Daoy (cell line): ENCODE measurements around the gene GABRB1. TPM values are rescaled to one million over a fixed set of nuclear protein-coding genes. Genes with fewer than 3 reads are reported as not detected.

Source experiments
- DNase-seq: peaks from one replicate; pipeline ENCODE4 v3.0.0-alpha.2; 2015; ENCODE audit warnings: low read depth
- total RNA-seq: library from RNA; depleted of rRNA; stranded (reverse); fragments of >200 nt; shearing (Covaris generic); gene quantifications from 2 replicates; pipeline ENCODE4 v1.2.3, GENCODE V29; 2014

Gene GABRB1
- total RNA-seq, 1 experiment from 2014 or later = 3.3 TPM

DNA sequence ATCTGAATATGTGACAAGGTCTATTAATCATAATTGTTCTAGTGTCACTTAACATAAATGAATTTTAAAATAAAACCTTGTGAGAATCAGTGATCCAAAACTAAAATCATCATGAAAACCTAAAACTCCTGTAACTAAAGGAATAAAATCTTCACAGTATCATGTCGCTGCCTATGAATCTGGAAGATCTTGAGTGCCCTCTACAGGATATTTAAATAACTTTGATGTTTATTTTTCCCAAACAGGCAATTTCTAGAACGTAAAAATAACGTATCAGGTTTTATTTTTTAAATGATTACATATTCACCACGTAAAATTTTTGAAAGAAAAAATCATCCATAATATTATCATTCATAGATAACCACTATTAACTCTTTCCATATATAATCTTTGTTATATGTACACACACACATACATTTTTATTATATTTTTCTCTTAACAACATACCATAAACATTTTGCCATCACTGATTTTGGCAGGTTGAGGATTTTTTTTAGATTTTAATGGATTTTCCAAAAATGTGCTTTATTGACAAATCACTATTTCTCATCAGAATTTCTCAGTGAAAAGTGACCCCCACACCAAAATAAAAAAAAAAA, 352.6 kb downstream of the GABRB1 start:
- no peak for DNase-seq

- no peak for DNase-seq
Measured at GRCh38 chr4:47386146-47386545, 354.8 kb downstream of the GABRB1 start.

DNA sequence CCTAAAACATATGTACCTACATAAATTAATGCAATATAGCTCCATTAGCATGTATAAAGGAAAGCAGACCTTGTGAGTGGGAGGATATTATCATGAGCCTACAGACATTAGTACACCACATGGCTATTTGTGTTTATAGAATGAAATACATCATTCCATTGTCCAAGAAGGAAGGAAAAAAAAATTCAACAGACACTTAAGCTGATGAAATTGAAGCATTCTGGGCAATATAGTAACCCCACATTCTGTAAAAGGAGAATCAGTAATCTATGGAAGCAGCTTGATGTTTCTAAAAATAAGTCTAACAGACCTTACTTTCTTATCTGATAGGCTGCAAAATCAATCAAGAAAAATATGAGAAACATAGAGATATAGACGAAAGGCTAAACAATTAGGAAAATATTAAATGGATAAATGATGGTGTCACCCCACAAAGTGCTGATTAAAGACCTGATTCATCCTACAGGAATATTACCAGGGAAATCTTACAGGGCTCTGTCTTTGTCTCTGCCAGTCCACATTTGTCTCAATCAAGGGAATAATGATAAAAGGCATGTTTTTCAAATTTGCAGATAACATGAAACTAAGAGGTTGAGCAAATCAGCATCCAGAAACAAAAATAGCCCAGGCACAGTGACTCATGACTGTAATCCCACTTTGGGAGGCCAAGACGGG, 355.3 kb downstream of the GABRB1 start:
- no peak for DNase-seq

DNA sequence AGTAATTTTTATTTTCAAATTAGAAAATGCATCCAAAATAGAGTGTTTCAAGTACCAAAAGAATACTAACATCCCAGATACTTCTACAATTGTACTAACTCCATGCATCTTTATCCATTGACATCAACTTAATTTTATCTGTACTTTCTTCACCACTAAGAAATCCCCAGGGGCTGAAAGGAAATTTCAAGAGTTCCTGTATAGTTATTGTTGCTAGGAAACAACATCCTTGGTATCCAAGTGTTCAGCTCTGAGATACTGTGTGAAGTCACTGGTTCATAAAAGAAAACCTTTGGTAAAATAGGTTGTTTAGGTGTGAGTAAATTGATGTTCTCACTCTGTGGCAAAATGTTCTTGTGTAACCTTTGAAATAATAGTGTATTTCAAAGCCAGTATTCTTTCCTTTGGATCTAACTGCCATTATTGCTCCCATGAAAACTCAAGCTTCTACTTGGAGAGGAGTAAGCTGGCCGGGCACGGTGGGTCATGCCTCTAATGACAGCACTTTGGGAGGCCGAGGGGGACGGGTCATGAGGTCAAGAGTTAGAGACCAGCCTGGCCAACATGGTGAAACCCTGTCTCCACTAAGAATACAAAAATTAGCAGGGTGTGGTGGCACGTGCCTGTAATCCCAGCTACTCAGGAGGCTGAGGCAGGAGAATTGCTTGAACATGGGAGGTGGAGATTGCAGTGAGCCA, 359.2 kb downstream of the GABRB1 start:
- no peak for DNase-seq

- no peak for DNase-seq
Measured at GRCh38 chr4:47391256-47391655, 359.9 kb downstream of the GABRB1 start.

- DNase-seq = no peak
Measured at GRCh38 chr4:47406408-47406807, 375.0 kb downstream of the GABRB1 start.

- DNase-seq = no peak
Measured at GRCh38 chr4:47410271-47410670, 378.9 kb downstream of the GABRB1 start.

GRCh38 chr4:47413521-47413920, 382.2 kb downstream of the GABRB1 start:
- no peak for DNase-seq

- DNase-seq = no peak
Measured at GRCh38 chr4:47415719-47416118, 384.4 kb downstream of the GABRB1 start.

GRCh38 chr4:47418147-47418546, 386.8 kb downstream of the GABRB1 start:
- DNase-seq = no peak

- DNase-seq = no peak
Measured at GRCh38 chr4:47419296-47419695, 387.9 kb downstream of the GABRB1 start.

DNA sequence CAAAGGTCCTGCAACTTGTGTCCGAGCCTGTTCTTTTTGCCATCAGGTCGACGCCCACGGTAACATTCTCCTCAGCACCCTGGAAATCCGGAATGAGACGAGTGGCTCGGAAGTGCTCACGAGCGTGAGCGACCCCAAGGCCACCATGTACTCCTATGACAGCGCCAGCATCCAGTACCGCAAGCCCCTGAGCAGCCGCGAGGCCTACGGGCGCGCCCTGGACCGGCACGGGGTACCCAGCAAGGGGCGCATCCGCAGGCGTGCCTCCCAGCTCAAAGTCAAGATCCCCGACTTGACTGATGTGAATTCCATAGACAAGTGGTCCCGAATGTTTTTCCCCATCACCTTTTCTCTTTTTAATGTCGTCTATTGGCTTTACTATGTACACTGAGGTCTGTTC, 394.3 kb downstream of the GABRB1 start:
- no peak for DNase-seq

DNA sequence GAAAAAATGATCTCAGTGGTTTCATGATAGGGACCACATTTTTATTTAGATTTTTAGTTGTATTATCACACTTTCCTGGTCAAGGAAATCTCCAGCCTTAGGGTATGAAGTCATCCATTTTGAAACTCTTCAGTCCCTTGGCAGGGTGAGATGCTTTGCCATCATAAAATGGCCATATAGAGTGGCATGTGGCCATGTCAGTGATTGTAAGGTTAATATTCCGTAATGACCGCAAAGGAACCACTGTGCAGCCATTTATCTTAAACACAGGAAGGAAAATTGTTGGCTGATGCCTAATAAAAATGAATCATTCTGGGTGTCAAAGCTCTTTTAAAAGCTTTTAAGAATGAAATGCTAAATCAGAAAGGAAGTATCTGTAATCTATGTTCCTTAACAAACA, 396.6 kb downstream of the GABRB1 start:
- DNase-seq = no peak

- DNase-seq = no peak
Measured at GRCh38 chr4:47432749-47433148, 401.4 kb downstream of the GABRB1 start.

- DNase-seq = no peak
Measured at GRCh38 chr4:47434931-47435330, 403.6 kb downstream of the GABRB1 start.

- DNase-seq = no peak
Measured at GRCh38 chr4:47442980-47443379, 411.6 kb downstream of the GABRB1 start.

- DNase-seq = no peak
Measured at GRCh38 chr4:47444031-47444430, 412.7 kb downstream of the GABRB1 start.

DNA sequence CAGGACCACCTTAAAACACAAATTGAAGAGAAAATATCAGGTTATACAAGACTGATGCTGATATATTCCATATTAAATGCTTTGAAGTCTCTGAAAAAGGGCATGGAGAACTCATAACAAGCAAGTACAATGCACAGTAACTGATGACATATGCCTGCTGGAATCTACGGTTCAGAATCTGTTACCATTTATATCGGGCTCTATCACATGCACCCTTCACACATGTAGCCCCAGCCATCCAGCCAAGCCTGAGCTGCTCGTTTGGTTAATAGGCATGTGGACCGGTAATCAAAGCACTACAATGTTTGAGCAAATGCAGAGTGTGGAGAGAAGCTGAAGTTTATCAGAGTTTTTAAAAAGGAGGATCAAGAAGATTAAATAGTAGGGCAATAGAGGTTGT, 420.3 kb downstream of the GABRB1 start:
- DNase-seq = no peak

DNA sequence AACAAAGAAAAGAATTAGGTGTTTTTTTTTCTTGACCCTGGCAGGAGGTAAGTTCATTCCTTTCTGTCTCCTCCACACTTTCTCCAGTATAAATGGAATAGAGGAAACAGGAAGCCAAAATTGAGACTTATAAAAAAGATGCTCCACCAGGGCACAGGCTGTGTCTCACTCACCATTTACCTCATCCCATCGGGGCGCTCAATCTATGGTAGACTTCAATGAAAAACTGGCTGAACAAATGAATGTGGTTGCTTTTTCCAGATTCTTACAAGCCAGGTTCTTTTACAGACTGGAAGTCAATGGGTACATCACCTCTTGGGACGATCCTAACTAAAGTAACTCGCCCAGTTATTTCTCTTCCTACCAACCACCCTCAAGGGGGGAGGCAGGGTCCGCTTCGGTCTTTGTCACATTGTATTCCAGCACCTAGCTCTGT, 431.4 kb downstream of the GABRB1 start:
- no peak for DNase-seq

DNA sequence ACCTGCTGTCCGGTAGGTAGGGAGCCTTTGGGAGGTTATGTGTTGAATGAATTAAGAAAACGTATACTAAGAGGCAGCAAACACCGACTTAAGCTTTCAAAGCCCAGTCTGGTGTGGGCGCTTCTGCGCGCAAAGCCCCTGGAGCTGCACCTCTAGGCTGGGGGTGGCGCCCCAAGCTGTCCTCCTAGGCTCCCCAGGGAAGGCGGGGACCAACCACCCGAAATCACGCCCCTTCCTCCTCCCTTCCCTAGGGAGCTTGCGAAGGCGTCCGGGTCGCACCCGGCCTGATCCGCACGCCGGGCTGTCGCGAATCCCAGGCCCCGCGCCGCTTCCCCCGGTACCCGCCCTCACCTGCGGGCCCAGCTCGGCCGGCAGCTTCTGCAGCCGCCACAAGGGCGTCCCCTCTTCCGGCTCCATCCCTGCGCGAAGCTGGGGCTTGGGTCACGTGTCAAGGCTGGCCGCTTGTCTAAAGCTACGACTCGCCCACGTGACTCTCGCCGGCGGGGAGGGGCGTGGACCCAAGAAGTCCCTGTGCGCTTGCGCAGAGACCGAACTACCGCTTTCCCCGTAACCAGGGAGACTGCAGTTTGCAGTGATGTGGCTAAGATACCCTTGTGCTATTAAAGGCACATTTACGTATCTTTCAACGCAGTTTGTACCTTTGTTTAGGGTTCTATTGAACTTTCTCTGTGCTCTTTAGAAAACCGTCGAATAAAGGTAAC, 432.0 kb downstream of the GABRB1 start, which contains the start of gene COMMD8:
Gene COMMD8 (minus strand): TSS at position 468 of the 722 bp plus-strand sequence. CDS start 51 bp downstream, at position 417.
- peak; percentile 98 for DNase-seq

DNA sequence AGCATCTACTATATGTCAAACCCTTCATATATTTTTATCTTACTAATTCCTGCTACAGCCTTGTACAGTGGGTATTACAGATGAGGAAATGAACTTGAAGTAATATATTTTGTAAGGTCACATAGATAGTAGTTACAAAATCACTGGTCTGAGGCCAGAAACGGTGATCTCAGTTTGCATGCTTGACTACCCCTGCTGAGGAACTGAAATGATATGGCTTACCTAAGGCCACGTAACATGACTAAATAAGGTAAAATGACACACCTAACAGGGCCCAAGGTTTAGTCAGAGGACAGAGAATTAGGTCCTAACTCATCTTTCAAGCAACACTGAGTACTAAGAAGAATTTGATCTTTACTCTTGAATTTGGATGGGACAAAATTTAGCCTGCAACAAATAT, 433.6 kb downstream of the GABRB1 start:
- no peak for DNase-seq

GRCh38 chr4:47466056-47466785, 434.9 kb downstream of the GABRB1 start:
- DNase-seq = no peak
